ENCODE measurements around the gene STAT6.

The STAT6 gene

DNA sequence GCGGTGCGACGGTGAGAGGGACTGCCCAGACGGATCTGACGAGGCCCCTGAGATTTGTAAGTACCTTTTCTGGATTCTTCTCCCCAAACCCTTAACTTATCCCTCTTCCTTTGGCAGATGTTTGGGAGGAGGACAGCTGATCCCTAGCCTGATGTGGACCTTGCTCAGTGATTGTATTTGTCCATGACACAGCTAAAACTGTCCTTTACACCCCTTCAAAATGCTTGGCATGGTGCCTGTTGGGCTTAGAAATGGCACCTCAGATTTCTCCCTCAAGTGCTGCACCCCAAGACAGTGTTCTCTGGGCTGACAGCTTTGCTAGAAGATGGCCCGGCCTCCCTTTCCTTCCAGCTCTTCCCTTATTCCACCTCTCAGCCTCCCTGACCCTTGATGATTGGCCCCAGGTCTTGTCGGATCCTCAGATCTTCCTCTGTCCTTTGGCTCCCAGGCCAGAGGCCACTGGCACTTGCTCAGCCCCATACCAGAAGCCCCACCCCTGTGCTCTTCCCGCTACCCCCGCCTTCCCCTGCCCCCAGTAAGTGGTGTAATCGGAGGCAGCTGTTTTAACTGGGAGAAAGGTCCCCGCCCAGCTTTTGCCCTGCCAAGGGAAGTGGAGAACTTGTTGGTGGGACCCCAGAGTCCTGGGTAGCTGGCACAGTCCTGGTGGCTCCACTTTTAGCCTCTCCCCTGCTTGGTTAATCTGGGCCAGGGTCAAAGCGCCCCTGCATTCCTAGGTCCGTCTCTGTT is 27.5 kb upstream of the STAT6 start:
- Histone ChIP-seq H3K9ac (ENCODE audit: low read length) (no peak overlapping the region), H3K79me2 (ENCODE audit: insufficient read depth, low read length) (no peaks in the 10 kb centered on the region), H3K9me2 (replicated peaks; ENCODE audit: insufficient read depth, low read length) (no peaks in the 10 kb centered on the region), H3K4me2 (ENCODE audit: low read depth, low read length, poor library complexity, severe bottlenecking) (no peak overlapping the region), H3F3A (ENCODE audit: insufficient read depth) (no peaks in the 10 kb centered on the region), H3K36me3 (ENCODE audit: low read length) (no peaks in the 10 kb centered on the region), H3K9me3 (ENCODE audit: insufficient read depth, low read length) (no peaks in the 10 kb centered on the region), H4K20me1 (ENCODE audit: low read depth, low read length) (no peaks in the 10 kb centered on the region), H3K27me3 (ENCODE audit: low read length) (no peaks in the 10 kb centered on the region), H3K27ac (ENCODE audit: low read depth, low read length) (no peak overlapping the region), H3K4me3 (ENCODE audit: insufficient read depth, low read length, poor library complexity, severe bottlenecking) (no peak overlapping the region), H2AFZ (ENCODE audit: low read depth, low read length, severe bottlenecking) (no peak overlapping the region)
- TF ChIP-seq, protein P1, sequence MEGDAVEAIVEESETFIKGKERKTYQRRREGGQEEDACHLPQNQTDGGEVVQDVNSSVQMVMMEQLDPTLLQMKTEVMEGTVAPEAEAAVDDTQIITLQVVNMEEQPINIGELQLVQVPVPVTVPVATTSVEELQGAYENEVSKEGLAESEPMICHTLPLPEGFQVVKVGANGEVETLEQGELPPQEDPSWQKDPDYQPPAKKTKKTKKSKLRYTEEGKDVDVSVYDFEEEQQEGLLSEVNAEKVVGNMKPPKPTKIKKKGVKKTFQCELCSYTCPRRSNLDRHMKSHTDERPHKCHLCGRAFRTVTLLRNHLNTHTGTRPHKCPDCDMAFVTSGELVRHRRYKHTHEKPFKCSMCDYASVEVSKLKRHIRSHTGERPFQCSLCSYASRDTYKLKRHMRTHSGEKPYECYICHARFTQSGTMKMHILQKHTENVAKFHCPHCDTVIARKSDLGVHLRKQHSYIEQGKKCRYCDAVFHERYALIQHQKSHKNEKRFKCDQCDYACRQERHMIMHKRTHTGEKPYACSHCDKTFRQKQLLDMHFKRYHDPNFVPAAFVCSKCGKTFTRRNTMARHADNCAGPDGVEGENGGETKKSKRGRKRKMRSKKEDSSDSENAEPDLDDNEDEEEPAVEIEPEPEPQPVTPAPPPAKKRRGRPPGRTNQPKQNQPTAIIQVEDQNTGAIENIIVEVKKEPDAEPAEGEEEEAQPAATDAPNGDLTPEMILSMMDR (IDR thresholded peaks at IDR 0.05; ENCODE audit: insufficient read depth, low read length, poor library complexity, severe bottlenecking): no peak
- no peak for TF ChIP-seq EZH2phosphoT487 (conservative IDR thresholded peaks at IDR 0.05; ENCODE audit: low read length)

DNA sequence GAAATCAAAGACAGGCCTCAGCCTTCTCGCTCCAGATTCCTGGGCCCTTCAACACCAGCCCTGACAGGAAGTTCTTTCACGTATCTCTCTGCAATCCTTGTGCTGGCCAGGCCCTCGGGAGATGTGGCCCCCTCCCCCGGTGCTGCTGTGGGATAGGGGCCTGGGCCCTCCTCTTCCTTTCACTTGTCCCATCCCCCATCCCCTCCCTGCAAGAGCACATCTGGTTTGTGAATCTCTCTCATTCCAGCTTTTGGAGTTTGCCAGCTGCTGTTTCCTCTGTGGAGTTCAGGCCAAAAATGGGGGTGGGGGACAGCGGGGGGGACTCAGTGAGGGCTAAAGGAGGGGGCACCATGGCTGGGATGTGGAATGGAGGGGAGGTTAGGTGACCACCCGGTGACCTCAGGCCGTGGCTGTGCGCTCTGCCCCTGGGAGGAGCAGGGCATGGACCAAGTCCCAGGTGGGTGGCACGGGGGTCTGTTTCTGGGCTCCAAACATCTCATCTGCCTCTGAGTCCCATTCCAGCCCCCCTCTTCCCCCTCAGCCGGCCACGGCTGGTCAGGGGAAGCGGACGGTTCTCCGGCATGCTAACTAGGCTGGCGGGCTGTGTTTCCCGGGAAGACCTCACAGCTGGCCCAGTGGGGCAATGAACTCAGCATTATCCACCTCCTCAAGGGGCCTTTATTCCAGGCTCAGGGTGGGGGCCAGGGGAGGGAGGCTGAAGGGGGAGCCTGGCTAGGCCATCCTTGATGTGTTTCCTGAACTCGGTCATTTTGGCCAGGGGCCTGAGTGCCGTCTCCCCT is 24.6 kb upstream of the STAT6 start:
- TF ChIP-seq, protein P1 (IDR thresholded peaks at IDR 0.05; ENCODE audit: insufficient read depth, low read length, poor library complexity, severe bottlenecking): no peak
- no peak for TF ChIP-seq EZH2phosphoT487 (conservative IDR thresholded peaks at IDR 0.05; ENCODE audit: low read length)
- Histone ChIP-seq H2AFZ (ENCODE audit: low read depth, low read length, severe bottlenecking) (no peak overlapping the region), H3K9me3 (ENCODE audit: insufficient read depth, low read length) (no peaks in the 10 kb centered on the region), H3K9ac (ENCODE audit: low read length) (no peak overlapping the region), H3K4me2 (ENCODE audit: low read depth, low read length, poor library complexity, severe bottlenecking) (no peak overlapping the region), H3F3A (ENCODE audit: insufficient read depth) (no peaks in the 10 kb centered on the region), H3K4me3 (ENCODE audit: insufficient read depth, low read length, poor library complexity, severe bottlenecking) (no peak overlapping the region), H3K9me2 (replicated peaks; ENCODE audit: insufficient read depth, low read length) (no peaks in the 10 kb centered on the region), H4K20me1 (ENCODE audit: low read depth, low read length) (no peaks in the 10 kb centered on the region), H3K79me2 (ENCODE audit: insufficient read depth, low read length) (no peaks in the 10 kb centered on the region), H3K36me3 (ENCODE audit: low read length) (no peaks in the 10 kb centered on the region), H3K27ac (ENCODE audit: low read depth, low read length) (no peak overlapping the region), H3K27me3 (ENCODE audit: low read length) (no peaks in the 10 kb centered on the region)

DNA sequence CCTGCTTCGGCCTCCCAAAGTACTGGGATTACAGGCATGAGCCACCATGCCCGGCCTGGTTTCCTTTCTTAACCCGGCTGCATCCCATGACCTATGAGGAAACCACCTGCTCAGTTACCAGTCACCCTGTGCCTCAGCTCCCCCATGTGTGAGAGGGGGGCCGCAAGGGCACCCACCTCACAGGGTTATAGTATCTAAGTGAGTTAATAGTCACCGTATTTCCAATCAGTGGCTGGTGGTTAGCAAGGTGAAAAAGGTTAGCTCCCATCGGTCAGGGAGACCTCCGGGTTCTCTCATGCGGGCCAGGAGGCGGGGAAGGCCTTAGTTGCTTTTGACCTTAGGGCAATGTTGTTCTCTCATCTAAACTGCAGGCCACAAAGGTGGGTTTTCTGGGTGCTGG is 23.8 kb upstream of the STAT6 start:
- H3F3A ChIP-seq (ENCODE audit: insufficient read depth): no peaks in the 10 kb centered on the region
- no peak overlapping the region for H3K9ac ChIP-seq (ENCODE audit: low read length)
- no peaks in the 10 kb centered on the region for H4K20me1 ChIP-seq (ENCODE audit: low read depth, low read length)
- H3K4me2 ChIP-seq (ENCODE audit: low read depth, low read length, poor library complexity, severe bottlenecking): no peak overlapping the region
- no peaks in the 10 kb centered on the region for H3K79me2 ChIP-seq (ENCODE audit: insufficient read depth, low read length)
- no peak overlapping the region for H3K4me3 ChIP-seq (ENCODE audit: insufficient read depth, low read length, poor library complexity, severe bottlenecking)
- no peak overlapping the region for H2AFZ ChIP-seq (ENCODE audit: low read depth, low read length, severe bottlenecking)
- no peaks in the 10 kb centered on the region for H3K9me2 ChIP-seq (replicated peaks; ENCODE audit: insufficient read depth, low read length)
- no peaks in the 10 kb centered on the region for H3K36me3 ChIP-seq (ENCODE audit: low read length)
- no peaks in the 10 kb centered on the region for H3K9me3 ChIP-seq (ENCODE audit: insufficient read depth, low read length)
- H3K27me3 ChIP-seq (ENCODE audit: low read length): no peaks in the 10 kb centered on the region
- H3K27ac ChIP-seq (ENCODE audit: low read depth, low read length): no peak overlapping the region
- no peak for TF ChIP-seq EZH2phosphoT487 (conservative IDR thresholded peaks at IDR 0.05; ENCODE audit: low read length)
- TF ChIP-seq, protein P1 (IDR thresholded peaks at IDR 0.05; ENCODE audit: insufficient read depth, low read length, poor library complexity, severe bottlenecking): no peak

Measured in SU-DHL-6 (cell line).